Amniotic stem cell (primary cell): Measurements from ENCODE around the gene DNM3.

Experiments
- DNase-seq: peaks from one replicate; lab custom pipeline; 2025; lab: John Stamatoyannopoulos, UW

DNM3 gene

GRCh38 chr1:172107316-172107975 lies 266.1 kb downstream of the DNM3 start:
- DNase-seq, result no peak

GRCh38 chr1:172108161-172108893 lies 267.0 kb downstream of the DNM3 start:
- DNase-seq, result no peak

- no peak for DNase-seq
These were observed 268.1 kb downstream of the DNM3 start for GRCh38 chr1:172109359-172109758.

GRCh38 chr1:172112576-172112975 lies 271.3 kb downstream of the DNM3 start:
- DNase-seq, result no peak

- no peak for DNase-seq
These were observed 276.5 kb downstream of the DNM3 start for GRCh38 chr1:172117800-172118199.

GRCh38 chr1:172118618-172119017 lies 277.3 kb downstream of the DNM3 start:
- no peak for DNase-seq

- no peak for DNase-seq
These were observed 277.9 kb downstream of the DNM3 start for GRCh38 chr1:172119184-172119583.

- DNase-seq, result no peak
These were observed 279.1 kb downstream of the DNM3 start for GRCh38 chr1:172120381-172120780.

- no peak for DNase-seq
These were observed 279.9 kb downstream of the DNM3 start for GRCh38 chr1:172121081-172121717.

GRCh38 chr1:172122381-172122780 lies 281.1 kb downstream of the DNM3 start:
- DNase-seq, result no peak

GRCh38 chr1:172125250-172125649 lies 284.0 kb downstream of the DNM3 start:
- DNase-seq, result no peak

GRCh38 chr1:172125812-172126430 lies 284.6 kb downstream of the DNM3 start:
- no peak for DNase-seq

- DNase-seq, result no peak
These were observed 291.5 kb downstream of the DNM3 start for GRCh38 chr1:172132836-172133235.

- no peak for DNase-seq
These were observed 292.9 kb downstream of the DNM3 start for GRCh38 chr1:172134087-172134731.

GRCh38 chr1:172135076-172135672 lies 293.9 kb downstream of the DNM3 start:
- DNase-seq, result no peak

GRCh38 chr1:172135978-172136610 lies 294.8 kb downstream of the DNM3 start:
- no peak for DNase-seq

GRCh38 chr1:172136925-172137324 lies 295.6 kb downstream of the DNM3 start:
- DNase-seq, result no peak

- no peak for DNase-seq
These were observed 296.6 kb downstream of the DNM3 start for GRCh38 chr1:172137703-172138454.

- no peak for DNase-seq
These were observed 297.3 kb downstream of the DNM3 start for GRCh38 chr1:172138634-172139033.

GRCh38 chr1:172139196-172139595 lies 297.9 kb downstream of the DNM3 start:
- no peak for DNase-seq

GRCh38 chr1:172140072-172140471 lies 298.8 kb downstream of the DNM3 start:
- no peak for DNase-seq
